Activated CD8-positive, alpha-beta memory T cell treated with anti-CD3 and anti-CD28 coated beads, Interleukin-2, amount 50 U/mL, for 1 hour (primary cell): ENCODE results near the gene ANK2.
"Not testable (repeated sequence)": the region's sequence is repeated elsewhere in the genome, so short reads cannot be mapped to it uniquely, and the experiment has no call there.

Experiments used
- DNase-seq: peaks from one replicate; pipeline ENCODE4 v3.0.0-alpha.2; 2020; ENCODE audit errors: extremely low read depth

ANK2 gene

DNA sequence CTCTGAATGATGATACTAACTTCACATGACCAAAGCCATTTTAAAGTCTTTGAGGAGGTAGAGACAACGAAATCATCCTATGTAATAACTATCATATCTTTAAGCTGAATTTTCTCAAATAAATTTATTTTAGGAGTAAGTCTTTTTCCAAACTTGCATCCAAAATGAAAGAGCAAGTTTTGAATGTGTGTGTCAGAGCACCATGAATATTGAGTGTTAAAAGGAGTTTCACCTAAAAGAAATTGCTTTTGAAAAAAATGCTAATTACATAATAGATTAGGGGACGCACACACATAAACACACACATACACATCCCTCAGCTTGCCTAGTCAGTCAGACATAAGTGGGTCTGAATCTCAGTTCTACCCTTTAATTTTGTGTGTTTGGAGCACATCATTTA lies 1.9 kb downstream of the ANK2 start:
- no peak for DNase-seq

GRCh38 chr4:113052379-113052951 lies 3.0 kb downstream of the ANK2 start:
- no peak for DNase-seq

DNA sequence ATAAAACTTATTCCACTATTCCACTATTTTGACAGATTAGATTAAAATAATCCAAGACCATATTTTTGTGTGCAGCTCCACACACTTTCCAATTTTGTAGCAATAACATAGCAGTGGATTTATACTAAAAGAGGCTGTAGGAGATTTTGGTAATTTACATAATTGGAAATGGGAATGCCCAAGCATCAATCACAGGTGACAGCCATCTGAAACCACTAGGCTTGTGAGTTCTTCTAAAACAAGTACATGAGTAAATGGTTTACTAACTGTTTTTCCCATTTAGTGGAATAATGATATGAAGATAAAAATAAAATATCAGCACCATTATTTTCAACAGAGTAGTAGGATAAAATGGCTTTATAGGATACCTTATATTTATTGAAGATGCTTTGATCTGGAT lies 4.4 kb downstream of the ANK2 start:
- no peak for DNase-seq

- DNase-seq = no peak
Observed at GRCh38 chr4:113056318-113056717, 6.9 kb downstream of the ANK2 start.

DNA sequence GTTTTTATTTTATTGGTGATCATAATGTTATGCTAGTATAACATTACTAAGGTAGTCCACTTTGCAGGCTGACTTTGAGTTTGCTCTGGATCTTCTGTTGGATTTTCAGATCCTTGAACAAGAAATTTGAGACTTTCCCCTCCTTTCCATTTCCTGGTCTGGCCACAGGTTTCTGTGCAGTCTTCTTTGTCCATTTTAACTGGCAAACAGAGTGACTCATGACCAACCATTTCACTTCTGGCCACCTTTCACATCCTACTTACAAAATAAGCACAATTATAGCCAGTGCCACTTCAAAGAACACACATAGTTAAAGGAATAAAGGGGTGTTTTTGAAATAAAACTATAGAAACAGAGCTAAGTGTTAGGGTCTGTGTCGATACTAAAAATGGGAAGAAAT lies 8.4 kb downstream of the ANK2 start:
- no peak for DNase-seq

DNA sequence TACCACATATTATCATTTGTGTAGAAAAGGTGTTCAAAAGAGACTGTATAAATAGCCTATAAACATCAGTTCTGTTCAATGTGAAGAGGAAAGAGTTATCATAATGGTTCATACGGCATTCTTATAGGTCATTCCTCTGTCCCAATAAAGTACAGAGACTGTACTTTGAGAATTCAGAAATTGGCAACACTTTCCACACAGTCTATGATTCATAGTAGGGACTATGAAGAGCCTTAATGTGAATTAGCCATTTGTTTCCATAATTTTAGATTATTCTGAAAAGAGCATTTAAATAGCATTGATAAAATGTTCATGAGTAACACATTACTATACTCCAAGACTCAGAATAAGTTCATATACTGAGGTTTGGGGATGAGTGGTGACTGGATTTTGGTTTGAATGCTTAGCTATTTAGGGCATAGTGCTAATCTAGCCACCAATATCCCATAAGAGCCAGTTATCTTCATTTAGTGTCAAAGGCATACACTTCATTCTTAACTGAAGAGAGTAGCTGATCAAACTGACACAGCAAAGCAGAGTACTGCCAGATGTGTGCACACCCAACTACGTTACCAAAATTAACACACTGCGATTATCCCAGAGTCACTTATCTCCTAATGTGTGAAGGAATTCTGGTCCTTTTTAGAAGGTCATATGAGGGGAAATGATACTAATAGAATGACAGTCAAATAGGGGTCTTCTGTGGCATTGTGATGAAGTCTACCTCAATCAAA lies 10.2 kb downstream of the ANK2 start:
- DNase-seq = no peak

DNA sequence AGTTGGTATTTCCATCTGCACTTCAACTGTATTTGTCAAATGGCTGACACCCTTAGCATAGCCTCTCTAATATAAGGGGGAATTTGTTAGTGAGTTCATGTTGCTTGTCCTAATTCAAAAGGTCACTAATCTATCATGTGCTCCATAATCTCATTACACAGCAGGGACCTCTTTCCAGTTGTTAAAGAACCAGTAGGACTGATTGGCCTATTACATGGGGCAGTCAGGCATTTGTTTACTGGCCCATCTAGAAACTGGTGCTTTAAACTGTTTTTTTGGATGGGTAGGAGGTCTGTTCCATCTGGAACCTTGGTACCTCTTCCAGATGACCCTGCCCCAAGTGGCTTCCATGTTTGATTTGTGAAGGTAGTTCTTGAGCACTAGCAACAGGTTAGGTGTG lies 11.4 kb downstream of the ANK2 start:
- no peak for DNase-seq

GRCh38 chr4:113064244-113064643 lies 14.8 kb downstream of the ANK2 start:
- no peak for DNase-seq

- DNase-seq = no peak
Observed at GRCh38 chr4:113065629-113066028, 16.2 kb downstream of the ANK2 start.

GRCh38 chr4:113068771-113069170 lies 19.3 kb downstream of the ANK2 start:
- DNase-seq = not testable (repeated sequence)

DNA sequence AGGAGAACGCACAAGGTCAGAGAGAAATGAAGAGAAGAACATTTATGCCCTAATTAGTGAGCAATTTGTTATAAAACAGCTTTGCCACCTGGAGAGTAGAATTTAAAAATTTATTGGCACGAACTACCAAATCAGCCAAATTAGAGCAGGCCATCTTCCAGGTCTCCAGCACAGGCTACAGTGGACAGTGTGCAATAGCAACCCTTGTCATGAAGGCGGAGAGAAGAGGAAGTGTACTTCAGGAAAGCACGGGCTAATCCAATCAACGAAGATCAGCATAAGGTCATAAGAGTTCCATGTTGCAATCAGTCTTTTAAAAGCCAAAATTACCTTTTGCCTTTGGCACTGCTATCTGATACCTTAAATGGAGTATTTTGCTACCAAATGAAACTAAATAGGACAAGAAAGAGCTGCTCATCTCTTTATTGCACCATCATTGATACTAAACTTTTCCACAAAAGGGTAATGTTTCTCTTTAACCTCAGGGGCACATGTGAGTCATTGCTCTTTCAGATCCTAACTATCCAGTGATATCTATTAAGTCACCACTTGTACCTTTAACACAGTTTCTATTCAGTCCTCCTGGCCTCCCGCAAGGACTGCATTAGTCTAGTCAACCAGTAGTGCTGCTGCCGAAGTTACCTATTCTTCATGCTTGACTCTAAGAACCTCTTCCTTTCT lies 19.9 kb downstream of the ANK2 start:
- DNase-seq = no peak

DNA sequence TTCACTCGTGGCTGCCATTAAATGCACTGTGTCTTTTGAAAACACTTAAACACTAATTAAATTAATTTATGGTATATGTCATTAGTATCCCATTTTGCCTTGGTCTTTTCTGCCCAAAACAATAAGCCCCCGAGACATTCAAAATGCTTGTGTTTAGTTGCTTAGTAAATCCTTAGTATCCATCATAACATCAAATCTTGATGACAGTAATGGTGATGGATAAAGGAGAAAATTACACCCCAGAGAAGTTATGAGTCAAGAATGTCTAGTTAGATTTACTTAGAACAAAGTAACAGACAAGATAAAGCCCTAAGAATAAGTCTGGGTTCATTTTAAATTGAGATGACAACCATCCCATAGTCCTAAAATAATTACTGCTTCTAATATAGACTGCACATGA lies 21.3 kb downstream of the ANK2 start:
- DNase-seq = no peak

DNA sequence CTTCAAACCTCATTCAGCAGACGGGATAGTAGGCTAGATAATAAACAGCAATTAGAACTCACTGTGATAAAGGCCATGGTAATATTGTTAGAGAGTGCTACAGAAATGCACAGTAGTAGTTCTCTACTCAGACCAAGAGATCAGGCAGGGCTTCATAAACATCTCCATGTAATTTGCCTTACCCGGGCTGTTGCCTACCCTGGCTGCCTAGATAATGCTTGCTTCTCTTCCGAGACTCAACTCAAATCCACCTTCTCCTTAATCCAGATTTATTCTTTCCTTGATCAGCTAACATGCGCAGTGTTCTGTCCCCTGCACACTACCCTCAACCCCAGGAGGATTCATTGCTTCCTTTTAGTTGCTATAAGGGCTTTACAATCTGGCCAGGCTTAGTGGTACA lies 21.8 kb downstream of the ANK2 start:
- no peak for DNase-seq

- no peak for DNase-seq
Observed at GRCh38 chr4:113071805-113072204, 22.4 kb downstream of the ANK2 start.

- DNase-seq = no peak
Observed at GRCh38 chr4:113073451-113074005, 24.1 kb downstream of the ANK2 start.

DNA sequence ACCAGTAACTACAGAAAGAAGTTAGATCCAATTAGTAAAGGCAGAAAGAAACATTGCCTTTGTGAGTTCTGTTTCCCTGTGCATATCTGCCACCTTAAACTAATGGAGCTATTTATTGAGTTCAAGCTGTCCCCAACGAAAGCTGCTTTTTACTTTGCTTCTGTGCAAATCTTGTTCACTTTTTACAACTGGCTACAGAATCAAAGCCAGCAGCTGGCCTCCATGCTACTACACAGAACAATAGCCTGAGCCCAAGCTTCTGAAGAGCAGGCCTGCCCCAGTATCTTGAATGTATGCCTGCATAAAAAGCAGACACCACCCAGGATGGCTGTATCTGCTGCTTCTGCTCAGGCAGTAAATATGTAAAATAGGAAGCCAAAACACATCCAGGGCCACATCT lies 28.1 kb downstream of the ANK2 start:
- no peak for DNase-seq

- DNase-seq = no peak
Observed at GRCh38 chr4:113078066-113078465, 28.6 kb downstream of the ANK2 start.

DNA sequence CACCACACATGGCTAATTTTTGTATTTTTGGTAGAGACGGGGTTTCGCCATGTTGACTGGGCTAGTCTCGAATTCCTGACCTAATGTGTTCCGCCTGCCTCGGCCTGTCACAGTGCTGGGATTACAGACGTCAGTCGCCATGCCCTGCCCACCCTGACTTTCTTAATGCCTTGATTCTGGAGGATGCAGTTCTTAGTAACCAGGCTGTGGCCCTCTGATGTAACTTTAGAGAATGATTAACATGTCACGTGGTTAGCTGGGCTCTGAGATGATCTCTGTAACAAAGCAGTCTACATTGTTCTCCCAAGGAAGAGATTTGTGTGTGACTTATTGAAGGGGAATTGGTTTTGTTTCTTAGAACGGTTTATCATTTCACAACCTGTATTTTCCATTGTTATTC lies 30.6 kb downstream of the ANK2 start:
- no peak for DNase-seq

DNA sequence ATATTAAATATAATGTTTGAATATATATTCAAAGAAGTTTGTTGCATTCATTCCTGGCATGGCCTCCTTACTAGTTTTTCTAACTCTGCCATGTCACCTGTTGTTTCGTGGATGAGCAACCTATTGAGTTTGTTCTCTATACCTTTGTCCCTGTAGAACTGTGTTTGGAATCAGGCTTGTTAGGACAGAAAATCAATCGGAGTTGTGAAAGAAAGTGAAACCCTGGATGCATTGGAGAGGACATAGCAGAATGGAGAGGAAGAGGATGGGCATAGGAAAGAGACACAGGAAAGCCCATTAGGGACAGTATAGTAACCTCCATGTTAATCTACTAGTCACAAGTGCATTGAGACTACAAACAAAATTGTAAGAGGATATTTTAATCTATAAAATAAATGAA lies 31.2 kb downstream of the ANK2 start:
- no peak for DNase-seq

GRCh38 chr4:113083346-113083745 lies 33.9 kb downstream of the ANK2 start:
- DNase-seq = no peak

GRCh38 chr4:113086172-113086695 lies 36.8 kb downstream of the ANK2 start:
- DNase-seq = no peak

DNA sequence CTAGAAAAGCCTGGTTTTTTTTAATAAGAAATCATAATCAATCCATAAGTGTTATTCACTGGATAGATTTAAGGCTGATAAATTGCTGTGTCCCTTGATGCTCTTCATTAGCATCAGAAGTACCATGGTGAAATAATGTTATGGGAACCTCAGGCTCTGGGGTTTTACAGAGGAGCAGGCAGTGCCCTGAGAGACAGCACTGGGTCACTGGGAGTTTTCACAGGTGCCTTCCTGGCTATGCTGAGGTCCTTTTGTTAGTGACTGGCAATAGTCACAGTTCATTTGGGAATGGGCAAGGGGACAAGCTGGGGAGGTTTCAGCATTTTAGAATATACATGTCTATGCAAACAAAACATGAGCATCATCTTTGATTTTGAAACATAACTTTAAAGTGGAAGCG lies 38.6 kb downstream of the ANK2 start:
- DNase-seq = no peak

DNA sequence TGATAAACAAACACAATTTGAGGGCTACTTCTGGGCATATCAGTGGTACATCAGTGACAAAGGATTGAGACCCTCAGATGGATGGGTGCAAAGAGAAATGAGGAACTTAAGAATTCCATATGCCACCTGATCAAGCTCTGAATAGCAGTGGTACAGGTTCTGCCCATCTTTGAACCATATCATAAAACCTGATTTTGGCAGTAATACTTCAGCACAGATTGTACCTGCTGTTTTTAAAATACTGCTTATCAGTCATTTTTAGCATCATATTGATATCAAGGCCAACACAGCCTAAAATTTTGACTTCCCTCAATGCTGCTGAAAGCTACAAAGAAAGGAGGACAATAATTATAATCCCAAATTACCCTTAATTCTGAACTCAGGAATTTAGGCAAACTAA lies 41.5 kb downstream of the ANK2 start:
- no peak for DNase-seq
